NB4 (cell line): ENCODE data around the gene KRTAP10-1.
"Not testable (repeated sequence)": the region's sequence is repeated elsewhere in the genome, so short reads cannot be mapped to it uniquely, and the experiment has no call there.

Source experiments
- MYC ChIP-seq: IDR thresholded peaks from 2 replicates; pipeline ENCODE4 v1.6.1; 2011; ENCODE audit warnings: low read depth, low read length
- POLR2A ChIP-seq: IDR thresholded peaks from 2 replicates; pipeline ENCODE4 v1.6.1; 2011; ENCODE audit warnings: mild to moderate bottlenecking; ENCODE audit not compliant: insufficient read length; ENCODE audit errors: extremely low read depth
- TF ChIP-seq, protein P1 (sequence below): IDR thresholded peaks from one replicate; pipeline ENCODE4 v1.5.1; 2012; ENCODE audit warnings: low read depth, low read length
- TF ChIP-seq, protein P2 (sequence below): IDR thresholded peaks from 2 replicates; pipeline ENCODE4 v1.6.1; 2011; ENCODE audit warnings: low read depth, low read length

- TF ChIP-seq POLR2A, MYC: not testable (repeated sequence)
- TF ChIP-seq, protein P1, sequence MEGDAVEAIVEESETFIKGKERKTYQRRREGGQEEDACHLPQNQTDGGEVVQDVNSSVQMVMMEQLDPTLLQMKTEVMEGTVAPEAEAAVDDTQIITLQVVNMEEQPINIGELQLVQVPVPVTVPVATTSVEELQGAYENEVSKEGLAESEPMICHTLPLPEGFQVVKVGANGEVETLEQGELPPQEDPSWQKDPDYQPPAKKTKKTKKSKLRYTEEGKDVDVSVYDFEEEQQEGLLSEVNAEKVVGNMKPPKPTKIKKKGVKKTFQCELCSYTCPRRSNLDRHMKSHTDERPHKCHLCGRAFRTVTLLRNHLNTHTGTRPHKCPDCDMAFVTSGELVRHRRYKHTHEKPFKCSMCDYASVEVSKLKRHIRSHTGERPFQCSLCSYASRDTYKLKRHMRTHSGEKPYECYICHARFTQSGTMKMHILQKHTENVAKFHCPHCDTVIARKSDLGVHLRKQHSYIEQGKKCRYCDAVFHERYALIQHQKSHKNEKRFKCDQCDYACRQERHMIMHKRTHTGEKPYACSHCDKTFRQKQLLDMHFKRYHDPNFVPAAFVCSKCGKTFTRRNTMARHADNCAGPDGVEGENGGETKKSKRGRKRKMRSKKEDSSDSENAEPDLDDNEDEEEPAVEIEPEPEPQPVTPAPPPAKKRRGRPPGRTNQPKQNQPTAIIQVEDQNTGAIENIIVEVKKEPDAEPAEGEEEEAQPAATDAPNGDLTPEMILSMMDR: not testable (repeated sequence)
- TF ChIP-seq, protein P2, sequence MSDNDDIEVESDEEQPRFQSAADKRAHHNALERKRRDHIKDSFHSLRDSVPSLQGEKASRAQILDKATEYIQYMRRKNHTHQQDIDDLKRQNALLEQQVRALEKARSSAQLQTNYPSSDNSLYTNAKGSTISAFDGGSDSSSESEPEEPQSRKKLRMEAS: not testable (repeated sequence)
Observed at GRCh38 chr21:44580231-44580821, 40.3 kb upstream of the KRTAP10-1 start, which contains the start of gene KRTAP10-5.
